GM19438 (cell line): ENCODE data around the gene BIRC3.
"Not testable (repeated sequence)": the region's sequence is repeated elsewhere in the genome, so short reads cannot be mapped to it uniquely, and the experiment has no call there.

Experiments
- ATAC-seq: cut with Tn5 transposase; IDR thresholded peaks from one replicate; pipeline ENCODE4 v1.9.1; 2021; ENCODE audit warnings: low read depth; ENCODE audit not compliant: unreplicated experiment

Gene BIRC3

GRCh38 chr11:102364991-102365390 lies 47.7 kb downstream of the BIRC3 start:
- ATAC-seq: no peak

DNA sequence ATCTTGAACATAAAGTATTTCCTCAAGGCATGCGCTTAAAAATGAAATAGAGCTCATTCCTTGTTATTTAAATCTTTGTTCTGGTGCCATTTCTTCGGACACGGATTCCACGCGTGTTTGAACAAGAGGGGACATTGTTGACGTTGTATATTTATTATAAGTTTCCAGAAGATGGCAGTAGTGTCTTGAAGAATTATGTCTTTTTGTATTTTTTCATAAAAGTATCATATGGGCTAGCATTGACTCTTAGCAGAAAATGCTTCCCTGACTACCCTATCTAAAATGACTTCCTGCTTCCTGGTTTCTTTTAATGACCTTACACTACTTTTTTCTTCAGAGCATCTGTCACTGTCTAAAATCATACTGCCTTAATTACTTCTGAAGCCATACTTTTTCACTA lies 50.1 kb downstream of the BIRC3 start:
- ATAC-seq: no peak

GRCh38 chr11:102368472-102368871 lies 51.2 kb downstream of the BIRC3 start:
- ATAC-seq: peak; percentile 100

DNA sequence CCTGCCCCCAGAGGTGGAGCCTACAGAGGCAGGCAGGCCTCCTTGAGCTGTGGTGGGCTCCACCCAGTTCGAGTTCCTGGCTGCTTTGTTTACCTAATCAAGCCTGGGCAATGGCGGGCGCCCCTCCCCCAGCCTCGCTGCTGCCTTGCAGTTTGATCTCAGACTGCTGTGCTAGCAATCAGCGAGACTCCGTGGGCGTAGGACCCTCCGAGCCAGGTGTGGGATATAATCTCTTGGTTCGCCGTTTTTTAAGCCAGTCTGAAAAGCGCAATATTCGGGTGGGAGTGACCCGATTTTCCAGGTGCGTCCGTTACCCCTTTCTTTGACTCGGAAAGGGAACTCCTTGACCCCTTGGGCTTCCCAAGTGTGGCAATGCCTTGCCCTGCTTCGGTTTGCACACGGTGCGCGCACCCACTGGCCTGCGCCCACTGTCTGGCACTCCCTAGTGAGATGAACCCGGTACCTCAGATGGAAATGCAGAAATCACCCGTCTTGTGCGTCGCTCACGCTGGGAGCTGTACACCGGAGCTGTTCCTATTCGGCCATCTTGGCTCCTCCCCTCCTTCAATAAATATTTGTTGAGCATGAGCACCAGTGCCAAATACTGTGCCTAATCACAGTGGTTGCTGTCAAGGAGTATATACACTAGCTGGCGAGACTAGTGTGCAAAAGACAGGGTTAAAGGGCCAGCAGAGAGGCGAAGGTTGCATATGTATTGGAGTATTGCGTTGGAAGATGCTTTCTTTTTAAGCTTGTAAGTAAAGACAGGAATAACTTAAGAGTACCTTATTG lies 57.5 kb downstream of the BIRC3 start:
- ATAC-seq: not testable (repeated sequence)

- ATAC-seq: no peak
These were observed 58.6 kb downstream of the BIRC3 start for GRCh38 chr11:102375720-102376399.

- no peak for ATAC-seq
These were observed 60.6 kb downstream of the BIRC3 start for GRCh38 chr11:102377891-102378290.

DNA sequence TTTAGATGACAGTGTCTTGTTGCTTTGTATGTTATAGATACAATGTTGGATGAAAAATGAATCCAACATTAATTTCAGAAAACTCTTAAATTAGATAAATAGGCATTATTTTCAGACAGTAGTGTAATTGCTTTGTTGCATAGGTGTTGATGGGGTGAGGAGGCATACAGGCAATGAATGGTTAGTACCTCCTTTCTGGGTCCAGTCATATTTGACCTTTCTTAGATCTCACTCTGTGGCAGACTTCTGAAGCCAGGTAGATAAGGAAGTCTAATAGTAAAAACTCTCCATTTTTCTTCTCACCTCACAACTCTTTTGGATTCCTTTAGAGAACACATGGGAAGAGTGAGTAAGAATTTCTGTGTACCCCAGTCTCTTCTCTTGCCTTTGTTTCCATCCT lies 61.5 kb downstream of the BIRC3 start:
- no peak for ATAC-seq

- ATAC-seq: no peak
These were observed 65.1 kb downstream of the BIRC3 start for GRCh38 chr11:102382384-102382783.

GRCh38 chr11:102383839-102384238 lies 66.6 kb downstream of the BIRC3 start:
- ATAC-seq: no peak

GRCh38 chr11:102384419-102385079 lies 67.3 kb downstream of the BIRC3 start:
- ATAC-seq: no peak

GRCh38 chr11:102385085-102386007 lies 68.1 kb downstream of the BIRC3 start:
- ATAC-seq: no peak

DNA sequence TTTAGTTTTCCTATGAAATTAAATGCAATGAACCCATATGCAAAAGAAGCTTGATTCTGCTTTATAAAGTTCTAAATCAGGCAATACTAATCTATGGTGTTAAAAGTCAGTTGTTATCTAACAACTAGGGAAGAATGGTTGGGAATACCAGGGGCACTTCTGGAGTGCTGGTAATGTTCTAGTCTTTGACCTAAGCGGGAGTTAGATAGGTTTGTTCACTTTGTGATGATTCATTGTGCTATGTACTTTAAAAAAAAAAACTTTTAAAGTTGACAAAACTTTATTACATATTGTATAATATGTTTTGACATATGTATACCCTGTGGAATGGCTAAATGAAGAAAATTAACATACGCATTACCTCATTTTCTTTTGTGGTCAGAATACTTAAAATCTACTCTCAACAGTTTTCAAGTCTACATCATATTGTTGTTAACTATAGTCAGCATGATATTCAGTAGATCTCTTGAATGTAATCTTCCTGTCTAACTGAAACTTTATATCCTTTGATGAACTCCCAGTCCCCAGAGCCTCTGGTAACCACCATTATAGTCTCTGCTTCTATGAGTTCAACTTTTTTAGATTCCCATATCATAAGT lies 69.0 kb downstream of the BIRC3 start:
- ATAC-seq: no peak

- no peak for ATAC-seq
These were observed 69.9 kb downstream of the BIRC3 start for GRCh38 chr11:102387043-102387781.
